Loucy (cell line): ENCODE measurements around the gene BICD1.

ENCODE experiments used
- EZH2phosphoT487 ChIP-seq: fragments of 200-600 bp; IDR thresholded peaks from 2 replicates; pipeline ENCODE4 v1.6.1; 2018; ENCODE audit warnings: antibody characterized with exemption, mild to moderate bottlenecking, moderate library complexity, borderline replicate concordance
- TF ChIP-seq, protein P1 (sequence below): fragments of 200-600 bp; sonication (generic); conservative IDR thresholded peaks from 2 replicates; pipeline ENCODE4 v1.5.1; 2014; ENCODE audit warnings: mild to moderate bottlenecking, antibody characterized with exemption, low read length

DNA sequence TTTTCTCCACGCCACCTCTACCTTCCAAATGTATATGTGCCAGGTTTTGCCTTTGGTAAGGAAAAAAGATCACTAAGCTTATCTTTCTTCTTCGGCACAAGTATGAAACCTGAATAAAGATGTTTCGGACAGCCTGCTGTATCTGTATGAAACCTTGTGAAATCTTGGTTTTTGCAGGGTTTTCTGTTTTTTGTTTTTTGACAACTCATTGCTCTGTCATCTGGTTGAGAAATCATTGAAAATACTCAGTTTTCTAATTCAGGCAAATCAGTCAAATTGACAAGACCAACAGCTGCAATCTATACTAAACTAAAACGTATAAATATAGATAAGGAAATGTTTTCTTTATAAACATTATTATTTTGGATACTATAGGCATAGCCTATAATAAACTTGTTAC is 229.6 kb downstream of the BICD1 start:
- TF ChIP-seq, protein P1, sequence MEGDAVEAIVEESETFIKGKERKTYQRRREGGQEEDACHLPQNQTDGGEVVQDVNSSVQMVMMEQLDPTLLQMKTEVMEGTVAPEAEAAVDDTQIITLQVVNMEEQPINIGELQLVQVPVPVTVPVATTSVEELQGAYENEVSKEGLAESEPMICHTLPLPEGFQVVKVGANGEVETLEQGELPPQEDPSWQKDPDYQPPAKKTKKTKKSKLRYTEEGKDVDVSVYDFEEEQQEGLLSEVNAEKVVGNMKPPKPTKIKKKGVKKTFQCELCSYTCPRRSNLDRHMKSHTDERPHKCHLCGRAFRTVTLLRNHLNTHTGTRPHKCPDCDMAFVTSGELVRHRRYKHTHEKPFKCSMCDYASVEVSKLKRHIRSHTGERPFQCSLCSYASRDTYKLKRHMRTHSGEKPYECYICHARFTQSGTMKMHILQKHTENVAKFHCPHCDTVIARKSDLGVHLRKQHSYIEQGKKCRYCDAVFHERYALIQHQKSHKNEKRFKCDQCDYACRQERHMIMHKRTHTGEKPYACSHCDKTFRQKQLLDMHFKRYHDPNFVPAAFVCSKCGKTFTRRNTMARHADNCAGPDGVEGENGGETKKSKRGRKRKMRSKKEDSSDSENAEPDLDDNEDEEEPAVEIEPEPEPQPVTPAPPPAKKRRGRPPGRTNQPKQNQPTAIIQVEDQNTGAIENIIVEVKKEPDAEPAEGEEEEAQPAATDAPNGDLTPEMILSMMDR: no peak
- TF ChIP-seq EZH2phosphoT487: no peak
